HG03060 (cell line): ENCODE measurements around the gene ENTPD8.
"Not testable (repeated sequence)": the region's sequence is repeated elsewhere in the genome, so short reads cannot be mapped to it uniquely, and the experiment has no call there.

Experiments used
- ATAC-seq: cut with Tn5 transposase; IDR thresholded peaks from one replicate; pipeline ENCODE4 v1.9.1; 2021; ENCODE audit warnings: low read depth, moderate number of reproducible peaks; ENCODE audit not compliant: unreplicated experiment

ENTPD8 gene

DNA sequence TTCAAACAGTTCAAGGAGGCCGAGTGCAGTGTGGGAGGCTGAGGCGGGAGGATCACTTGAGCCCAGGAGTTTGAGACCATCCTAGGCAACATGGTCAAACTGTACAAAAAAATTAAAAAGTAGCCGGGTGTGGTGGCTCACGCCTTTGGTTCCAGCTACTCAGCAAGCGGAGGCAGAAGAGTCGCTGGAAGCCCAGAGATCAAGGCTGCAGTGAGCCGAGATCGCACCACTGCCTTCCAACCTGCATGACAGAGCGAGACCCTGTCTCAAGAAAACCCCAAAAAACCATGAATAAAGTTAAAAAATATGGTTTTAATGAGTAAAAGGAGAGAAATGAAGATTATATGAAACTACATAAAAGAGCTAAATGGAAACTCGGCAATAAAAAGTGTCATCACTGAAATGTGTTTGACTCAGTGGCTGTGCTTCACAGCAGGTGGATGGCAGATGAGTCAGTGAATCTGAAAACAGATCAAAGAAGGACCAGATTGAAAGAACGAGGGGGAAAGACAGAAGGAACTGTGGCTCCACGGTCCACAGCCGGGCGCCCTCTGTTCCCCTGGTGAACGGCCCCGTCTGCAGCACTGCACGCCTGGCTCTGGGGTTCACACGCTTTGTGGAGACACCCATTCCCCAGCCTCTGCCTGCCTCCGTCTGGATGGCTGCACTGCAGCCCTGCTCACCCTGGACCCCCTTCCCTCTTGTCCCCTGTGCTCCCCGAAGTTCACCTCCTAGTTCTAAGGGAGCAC is 43.3 kb downstream of the ENTPD8 start:
- ATAC-seq = no peak

DNA sequence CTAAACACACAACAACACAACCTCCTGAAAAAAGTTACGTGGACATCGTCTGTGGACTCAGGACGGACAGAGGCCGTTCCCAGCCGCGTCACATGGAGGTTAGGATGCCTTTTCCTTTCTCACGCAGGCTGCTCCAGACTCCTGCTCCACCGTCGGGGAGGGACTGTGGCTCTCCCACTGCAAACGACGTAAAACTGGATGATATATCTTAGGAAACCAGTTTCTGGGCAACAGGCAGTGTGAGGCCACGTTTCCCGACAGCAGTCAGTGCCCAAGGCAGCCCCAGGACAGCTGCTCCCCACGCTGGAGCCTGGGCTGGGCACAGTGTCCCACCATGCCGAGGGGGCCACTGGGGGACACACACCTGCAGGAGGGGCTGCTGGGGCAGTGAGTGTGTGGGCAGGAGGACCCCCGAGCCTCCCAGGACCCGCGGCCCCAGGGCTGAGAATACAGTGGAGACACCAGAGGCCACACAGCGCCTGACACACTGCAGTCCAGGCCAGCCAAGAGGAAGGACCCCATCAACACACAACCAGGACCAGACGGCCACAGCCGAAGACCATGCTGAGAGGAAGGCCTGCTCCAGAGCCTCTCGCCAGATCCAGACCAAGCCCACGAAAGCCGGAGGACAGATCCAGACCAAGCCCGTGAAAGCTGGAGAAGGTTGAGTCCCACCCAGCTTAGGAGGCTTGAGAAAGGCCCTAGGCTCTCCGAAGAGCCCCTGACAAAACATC is 44.4 kb downstream of the ENTPD8 start:
- ATAC-seq = no peak

- ATAC-seq = no peak
Measured at GRCh38 chr9:137396227-137396626, 44.9 kb downstream of the ENTPD8 start.

GRCh38 chr9:137395666-137396010 is 45.5 kb downstream of the ENTPD8 start:
- ATAC-seq = no peak

- no peak for ATAC-seq
Measured at GRCh38 chr9:137394866-137395665, 46.1 kb downstream of the ENTPD8 start.

DNA sequence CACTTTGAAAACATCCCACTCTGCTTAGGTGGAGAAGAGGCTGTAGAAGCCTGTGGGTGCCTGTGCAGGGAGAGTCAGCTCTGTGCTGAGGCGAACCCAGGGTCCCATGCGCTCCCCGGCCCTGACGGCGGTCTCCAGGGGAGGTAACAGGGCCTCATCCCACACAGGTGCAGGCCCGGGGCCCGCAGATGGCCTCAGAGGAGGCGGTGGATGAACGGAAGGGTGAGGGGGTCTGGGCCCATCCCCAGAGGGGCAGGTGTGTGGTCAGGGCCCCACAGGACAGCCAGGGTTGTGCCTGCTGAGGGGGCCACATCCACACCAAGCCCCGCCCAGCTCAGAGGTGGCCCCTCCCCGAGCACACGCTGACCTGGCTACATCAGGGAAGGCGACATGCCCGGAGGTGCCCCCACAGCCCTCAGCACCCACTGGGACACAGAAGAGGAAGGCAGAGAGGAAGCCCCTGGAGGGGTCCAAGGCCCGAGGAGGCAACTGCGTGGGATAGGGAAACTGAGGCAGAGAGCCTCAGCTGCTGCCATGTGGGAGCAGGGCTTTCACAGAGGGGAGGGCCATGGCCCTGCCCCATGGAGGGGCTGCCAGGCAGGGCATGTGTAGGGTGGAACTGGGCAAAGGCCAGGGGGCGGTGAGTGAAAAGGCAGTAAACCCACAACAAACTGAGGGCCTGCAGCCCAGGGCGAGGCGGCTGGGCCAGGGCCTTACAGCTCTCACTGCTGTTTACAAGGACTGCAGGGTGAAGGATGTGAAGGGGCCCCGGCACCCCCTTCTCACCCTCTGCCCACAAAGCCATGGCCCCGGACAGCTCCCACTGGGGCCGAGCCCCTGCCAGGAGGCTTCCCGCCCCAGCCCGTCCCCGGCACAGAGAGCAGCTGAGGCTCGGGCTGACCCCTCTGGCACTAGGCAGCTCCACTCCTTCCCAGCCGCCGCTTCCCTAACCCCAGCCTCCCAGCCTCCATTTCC is 47.7 kb downstream of the ENTPD8 start:
- no peak for ATAC-seq

GRCh38 chr9:137392232-137393007 is 48.7 kb downstream of the ENTPD8 start:
- no peak for ATAC-seq

DNA sequence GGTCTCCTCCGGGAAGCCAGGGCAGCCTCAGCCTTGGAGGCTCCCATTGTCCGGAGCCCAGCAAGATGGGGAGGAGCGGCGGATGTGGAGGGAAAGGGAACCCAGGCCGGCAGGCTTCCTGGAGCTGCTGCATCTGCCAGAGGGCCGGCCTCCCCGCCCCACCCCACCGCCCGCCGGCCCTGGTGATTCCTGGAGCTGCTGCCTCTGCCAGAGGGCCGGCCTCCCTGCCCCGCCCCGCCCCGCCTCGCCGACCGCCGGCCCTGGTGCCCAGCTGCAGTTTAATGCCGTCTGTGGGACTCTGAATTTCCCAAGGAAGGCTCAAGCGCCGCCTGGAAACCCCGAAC is 49.8 kb downstream of the ENTPD8 start:
- no peak for ATAC-seq

DNA sequence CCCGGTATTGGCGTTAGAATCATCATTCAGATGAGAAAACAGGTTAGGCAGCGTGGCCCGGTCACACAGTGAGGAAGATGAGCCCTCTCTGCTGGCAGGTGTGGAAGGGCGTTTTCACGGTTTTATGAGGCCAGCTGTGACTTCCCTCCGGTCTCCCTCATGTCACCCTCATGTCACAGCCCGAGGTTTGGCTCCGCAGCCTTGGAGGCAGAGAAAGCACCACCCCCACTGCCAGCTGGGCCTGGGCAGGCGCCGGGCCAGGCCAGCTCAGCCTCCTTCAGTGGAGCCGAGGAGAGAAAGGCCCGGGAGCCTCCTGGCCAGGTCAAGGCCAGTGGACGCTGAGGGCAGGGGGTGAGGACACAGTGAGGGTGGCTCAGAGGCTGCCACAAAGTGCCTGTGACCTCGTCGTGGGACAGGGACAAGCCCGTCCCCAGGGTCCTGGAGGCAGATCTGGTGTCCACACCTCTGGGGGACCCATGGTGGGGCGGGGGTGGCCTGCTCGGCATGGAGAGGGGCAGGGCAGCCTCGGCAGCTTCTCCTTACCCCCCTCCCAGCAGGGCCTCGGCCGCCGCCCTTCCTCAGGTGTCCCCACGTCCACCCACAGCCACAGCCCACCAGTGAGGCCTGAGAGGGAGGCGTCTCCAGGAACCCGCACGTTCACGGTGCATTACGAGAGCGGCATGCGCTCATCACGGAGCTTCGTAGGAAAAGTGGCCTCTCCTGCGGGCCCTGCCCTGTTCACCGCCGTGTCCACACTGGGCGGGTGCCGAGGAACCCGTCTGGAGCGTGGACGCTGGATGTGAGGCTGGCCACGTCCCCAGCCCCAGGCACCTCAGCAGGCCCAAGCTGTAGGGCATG is 50.4 kb downstream of the ENTPD8 start:
- ATAC-seq = no peak

DNA sequence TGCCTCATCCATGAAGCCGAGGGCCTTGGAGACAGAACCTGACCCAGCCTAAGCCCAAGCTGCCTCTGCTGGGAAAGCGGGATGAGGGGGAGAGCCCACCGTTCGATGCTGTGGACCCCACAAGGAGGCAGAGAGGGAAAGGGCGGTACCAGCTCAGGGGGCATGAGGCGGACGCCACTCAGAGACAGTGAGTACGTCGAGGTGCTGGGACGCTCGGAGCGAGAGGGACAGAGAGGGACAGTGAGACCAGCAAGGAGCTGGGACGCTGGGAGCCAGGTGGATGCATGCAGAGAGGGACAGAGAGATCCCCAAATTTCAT is 51.8 kb downstream of the ENTPD8 start:
- ATAC-seq = no peak

- no peak for ATAC-seq
Measured at GRCh38 chr9:137388589-137389427, 52.3 kb downstream of the ENTPD8 start.

DNA sequence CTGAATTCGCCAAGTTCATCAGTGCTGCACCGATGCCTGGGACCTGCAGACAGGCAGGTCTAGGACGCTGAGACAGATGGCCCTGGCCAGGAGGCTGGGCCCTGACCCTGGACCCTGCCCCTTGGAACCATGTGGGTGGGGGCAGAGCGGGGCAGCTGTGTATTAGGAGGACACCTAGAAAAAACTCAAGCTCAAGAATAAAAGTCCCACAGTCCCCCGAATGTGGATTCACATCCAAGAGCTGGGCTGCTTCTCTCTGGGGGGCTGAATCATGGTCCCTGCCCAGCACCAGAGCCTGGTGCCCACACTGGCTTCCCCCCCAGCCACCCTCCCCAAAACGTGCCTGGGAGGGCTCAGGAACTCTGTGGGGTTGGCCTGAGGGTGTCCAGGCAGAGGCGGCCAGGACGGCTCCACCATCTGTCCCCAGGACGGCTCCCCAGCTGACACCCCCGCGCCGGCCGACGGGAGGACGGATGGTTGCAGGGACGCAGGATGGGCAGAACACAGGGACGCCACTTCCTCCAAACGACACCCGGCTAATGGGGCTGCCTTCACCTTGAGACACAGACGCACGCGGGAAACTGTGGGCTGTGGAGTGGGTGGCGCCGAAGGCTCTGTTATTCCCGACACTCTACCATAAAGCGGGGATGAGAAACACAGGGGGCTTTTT is 53.1 kb downstream of the ENTPD8 start:
- no peak for ATAC-seq

GRCh38 chr9:137387114-137387890 is 53.9 kb downstream of the ENTPD8 start:
- no peak for ATAC-seq

DNA sequence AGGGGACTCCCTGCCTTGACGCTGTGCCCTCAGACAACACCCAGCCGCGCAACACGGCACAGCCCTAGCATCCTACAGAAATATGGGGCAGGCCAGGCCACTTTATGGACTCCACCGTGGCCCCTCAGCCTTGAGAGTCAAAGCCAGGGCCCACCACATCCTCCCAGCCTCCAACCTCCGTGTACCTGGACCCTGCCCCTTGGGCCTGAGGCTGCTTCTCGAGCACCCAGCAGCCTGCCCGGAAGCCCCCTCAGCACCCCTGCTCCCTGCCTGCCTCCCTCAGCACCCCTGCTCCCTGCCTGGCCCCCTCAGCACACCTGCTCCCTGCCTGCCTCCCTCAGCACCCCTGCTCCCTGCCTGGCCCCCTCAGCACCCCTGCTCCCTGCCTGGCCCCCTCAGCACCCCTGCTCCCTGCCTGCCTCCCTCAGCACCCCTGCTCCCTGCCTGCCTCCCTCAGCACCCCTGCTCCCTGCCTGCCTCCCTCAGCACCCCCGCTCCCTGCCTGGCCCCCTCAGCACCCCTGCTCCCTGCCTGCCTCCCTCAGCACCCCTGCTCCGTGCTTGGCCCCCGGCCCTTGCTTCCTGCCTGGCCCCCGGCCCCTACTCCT is 54.5 kb downstream of the ENTPD8 start:
- ATAC-seq = not testable (repeated sequence)

- no peak for ATAC-seq
Measured at GRCh38 chr9:137385061-137385655, 56.0 kb downstream of the ENTPD8 start.
